GM21723 (cell line): ENCODE data around the gene GRAMD1B.

Source experiments
- ATAC-seq: cut with Tn5 transposase; IDR thresholded peaks from one replicate; pipeline ENCODE4 v1.9.1; 2021; ENCODE audit warnings: mild to moderate bottlenecking, moderate library complexity; ENCODE audit not compliant: unreplicated experiment

The GRAMD1B gene

DNA sequence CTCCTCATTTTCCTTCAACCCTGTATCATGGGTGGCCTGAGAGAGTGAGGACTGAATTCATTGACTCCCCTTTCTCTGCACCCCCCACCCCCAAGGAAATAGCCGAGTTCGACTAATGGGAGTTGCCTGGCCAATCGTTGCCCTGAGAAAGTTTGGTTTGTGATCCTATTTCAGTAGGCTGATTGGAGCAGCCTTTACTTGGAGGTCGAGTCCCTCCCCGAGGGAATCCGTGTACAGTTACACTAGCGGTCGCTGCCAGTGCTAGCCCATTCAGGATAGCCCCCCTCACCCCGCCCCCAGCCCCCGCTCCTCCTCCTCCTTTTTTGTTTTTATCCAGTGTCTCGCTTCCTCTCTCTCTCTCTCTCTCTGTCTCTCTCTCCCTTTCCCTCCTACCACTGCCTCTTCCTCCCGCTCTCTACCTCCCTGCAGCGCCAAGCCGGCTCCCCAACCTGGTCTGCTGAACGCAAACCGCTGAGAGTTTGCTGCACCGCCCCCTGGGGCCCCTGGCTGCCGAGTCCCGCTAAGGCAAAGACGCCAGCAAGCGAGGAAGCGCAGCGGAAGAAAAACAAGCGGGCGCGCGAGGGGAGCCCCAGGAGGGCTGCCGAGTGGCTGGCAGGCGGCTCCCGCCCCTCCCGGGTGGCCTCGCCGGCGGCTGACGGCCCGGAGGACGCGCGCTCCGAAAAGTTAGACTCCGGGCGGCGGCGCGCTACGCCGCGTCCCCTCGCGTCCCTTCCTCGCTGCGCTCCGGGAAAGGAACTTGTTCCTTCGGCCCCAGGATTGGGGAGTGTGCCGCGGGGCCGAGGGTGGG lies at the start of gene GRAMD1B:
TSS of gene GRAMD1B (plus strand) at position 357 of the 808 bp plus-strand sequence. CDS start 524 bp downstream, outside the sequence.
- peak; percentile 63 for ATAC-seq

GRCh38 chr11:123381149-123381548 lies 48.9 kb upstream of the GRAMD1B start:
- no peak for ATAC-seq

GRCh38 chr11:123381817-123382554 lies 48.1 kb upstream of the GRAMD1B start:
- ATAC-seq: peak; percentile 77

DNA sequence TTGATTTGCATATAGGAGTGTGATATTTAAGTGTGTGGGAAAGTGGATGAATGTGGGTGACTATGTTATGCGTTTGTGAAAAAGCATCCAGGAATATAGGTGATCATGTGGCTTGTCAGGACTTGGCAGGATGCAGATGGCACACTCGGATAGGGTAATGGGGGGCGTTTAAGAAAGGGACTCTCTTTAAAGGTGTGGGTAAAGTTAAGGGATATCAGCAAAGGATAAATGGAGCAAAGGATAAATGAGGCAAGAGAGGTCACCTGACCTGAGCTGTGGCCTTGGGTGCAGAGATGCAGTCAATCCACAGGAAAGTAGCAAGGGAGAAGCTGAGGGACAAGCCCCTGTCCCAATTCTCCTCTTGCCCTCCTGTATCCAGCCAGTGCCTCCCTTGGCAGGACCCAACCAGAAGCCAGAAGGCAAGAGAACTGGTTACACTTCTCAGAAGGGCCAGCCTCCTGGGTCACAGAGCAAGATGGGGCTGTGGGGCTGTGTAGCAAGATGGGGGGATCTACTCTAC lies 47.5 kb upstream of the GRAMD1B start:
- peak; percentile 6 for ATAC-seq

DNA sequence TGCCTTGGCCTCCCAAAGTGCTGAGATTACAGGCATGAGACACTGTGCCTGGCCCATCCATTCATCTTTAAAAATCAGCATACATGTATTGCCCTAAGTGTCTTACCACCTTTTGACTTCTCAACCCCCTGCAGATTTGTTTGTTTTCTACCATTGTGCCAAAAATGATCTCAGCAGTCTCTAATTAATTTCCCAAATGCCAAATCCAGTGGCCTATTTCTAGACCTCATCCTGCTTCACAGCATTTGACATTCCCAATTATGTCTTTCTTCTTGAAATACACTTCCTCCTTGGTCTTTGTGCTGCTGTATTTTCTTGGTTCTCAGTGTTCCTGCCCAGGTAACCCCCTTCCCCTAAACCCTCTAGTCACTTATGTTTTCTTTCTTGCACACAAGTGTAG lies 46.0 kb upstream of the GRAMD1B start:
- ATAC-seq: no peak

DNA sequence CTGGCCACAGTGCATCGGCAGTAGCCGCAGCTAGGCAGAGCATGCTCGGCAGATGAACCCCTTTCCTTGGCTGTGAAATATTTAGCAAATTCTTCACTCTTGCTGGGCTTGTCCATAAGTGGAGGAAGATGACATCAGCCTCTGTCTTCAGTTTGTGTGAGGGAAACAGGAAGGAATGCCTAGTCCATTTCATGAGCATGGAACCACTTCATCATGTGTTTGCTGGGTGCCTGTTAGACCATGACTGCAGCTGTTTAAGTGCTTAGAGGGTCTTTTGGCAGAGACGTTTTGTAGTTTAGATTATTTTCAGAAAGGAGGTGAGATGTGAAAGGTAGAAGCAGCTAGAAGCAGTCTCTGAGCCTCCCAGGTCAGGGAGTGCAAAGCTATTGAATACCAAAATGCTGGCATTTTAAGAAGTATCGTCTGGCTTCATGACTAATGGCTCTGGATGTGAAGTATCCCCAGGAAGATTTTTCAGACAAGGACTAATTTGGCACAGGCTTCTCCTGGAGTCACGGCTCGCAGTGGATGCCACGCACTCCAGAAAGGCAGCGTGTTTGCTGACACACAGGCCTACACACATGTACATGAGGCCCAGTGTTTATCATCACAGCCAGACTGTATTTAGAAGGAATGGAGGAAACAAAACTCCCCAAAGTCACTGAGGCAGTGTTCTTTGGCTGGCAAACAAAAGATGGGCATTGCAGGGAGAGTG lies 43.1 kb upstream of the GRAMD1B start:
- no peak for ATAC-seq

GRCh38 chr11:123388640-123389039 lies 41.4 kb upstream of the GRAMD1B start:
- no peak for ATAC-seq

- no peak for ATAC-seq
These were observed 39.9 kb upstream of the GRAMD1B start for GRCh38 chr11:123390146-123390545.

DNA sequence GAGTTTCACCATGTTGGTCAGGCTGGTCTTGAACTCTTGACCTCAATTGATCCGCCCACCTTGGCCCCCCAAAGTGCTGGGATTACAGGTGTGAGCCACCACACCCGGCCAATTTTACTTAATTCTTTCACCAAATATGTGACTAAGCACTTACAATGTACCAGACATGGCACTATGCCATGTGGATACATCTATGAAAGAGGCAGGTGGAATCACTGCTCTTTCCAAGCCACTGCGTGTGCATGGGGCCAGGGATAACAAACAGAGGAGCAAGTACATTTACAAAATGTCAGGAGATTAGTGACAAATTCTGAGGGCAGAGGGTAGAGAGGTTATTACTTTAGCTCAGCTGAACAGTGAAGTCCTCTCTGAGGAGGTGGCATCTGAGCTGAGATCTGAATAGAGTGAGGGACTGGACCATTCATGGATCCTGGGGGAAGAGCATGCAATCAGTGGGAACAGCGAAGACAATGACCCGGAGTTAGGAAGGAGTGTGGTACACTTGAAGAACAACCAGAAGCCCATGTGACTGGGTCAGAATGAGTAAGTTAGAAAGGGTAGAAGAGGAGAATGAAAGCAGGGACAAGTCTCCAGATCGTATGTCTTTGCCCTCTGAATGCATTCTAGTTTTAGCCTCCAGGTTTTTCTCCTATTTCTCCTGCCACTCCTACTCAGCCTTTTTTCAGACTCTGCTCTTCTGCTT lies 38.3 kb upstream of the GRAMD1B start:
- no peak for ATAC-seq

- ATAC-seq: no peak
These were observed 37.6 kb upstream of the GRAMD1B start for GRCh38 chr11:123392431-123392830.

DNA sequence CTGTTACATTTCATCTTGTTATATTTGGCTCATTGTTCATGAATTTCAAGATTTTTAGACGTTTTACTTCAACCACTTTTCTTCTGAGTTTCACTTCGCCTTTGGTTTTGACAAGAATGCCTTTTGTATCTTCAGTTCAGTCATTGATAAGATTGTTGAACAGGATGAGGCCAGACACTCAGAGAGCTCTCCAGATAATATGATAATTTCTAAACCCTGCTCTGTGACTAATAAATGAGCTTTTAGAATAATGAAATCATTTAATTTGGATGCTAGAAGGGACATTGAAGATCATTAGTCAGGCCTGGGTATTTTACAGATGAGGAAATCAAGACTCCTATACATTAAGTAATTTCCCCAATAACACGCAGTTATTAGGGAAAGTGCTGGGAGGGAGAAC lies 37.2 kb upstream of the GRAMD1B start:
- peak; percentile 51 for ATAC-seq

GRCh38 chr11:123393312-123393927 lies 36.6 kb upstream of the GRAMD1B start:
- peak; percentile 72 for ATAC-seq

DNA sequence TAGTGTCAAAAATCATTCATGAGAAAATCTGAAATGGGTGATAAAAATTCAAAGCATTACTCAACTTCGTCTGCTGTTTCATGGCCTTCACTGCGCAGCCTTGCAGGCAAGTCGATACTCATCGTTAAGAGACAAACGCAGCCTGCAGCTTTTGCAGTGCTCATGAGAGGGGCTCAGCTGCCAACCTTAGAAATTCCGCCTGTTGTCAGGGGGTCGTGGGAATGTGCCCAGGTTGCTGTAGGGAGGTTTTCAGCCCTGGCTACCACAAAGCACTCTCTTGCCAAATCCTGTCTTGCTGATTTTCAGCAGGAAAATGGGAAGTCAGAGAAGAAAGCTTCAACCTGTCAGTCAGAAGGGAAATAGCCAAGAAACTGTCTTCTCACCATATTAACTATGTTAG lies 25.4 kb upstream of the GRAMD1B start:
- ATAC-seq: no peak

DNA sequence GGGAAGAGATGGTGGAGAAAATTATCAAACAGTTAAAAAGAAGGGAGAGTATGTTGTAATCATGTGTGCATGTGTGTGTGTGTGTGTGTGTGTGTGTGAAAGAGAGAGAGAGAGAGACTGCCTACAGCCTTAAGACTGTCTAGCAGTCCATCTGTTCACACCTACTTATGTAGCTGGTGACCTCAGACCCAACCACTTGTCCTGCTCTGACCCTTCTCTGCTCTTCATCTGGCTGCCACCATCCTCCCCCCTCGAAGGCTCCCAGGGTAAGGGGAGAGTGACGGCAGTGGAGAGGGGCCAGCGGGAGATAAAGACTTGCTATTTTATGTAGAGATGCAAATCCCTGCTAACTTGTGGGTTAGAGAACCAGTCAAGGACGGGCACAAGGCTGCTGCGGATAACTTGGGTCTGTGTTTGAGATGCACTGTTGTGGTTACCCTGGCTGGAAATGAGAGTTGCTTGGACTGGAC lies 24.9 kb upstream of the GRAMD1B start:
- ATAC-seq: no peak

GRCh38 chr11:123406441-123407129 lies 23.5 kb upstream of the GRAMD1B start:
- no peak for ATAC-seq

GRCh38 chr11:123407130-123407995 lies 22.7 kb upstream of the GRAMD1B start:
- ATAC-seq: peak; percentile 60

- no peak for ATAC-seq
These were observed 22.0 kb upstream of the GRAMD1B start for GRCh38 chr11:123407996-123408597.
